Loucy (cell line): Measurements from ENCODE around the gene BMERB1.

ENCODE experiments used
- H2AFZ ChIP-seq: fragments of 200-600 bp; sonication (generic); 2 replicates; pipeline ENCODE4 v1.6.0; 2016; ENCODE audit warnings: antibody characterized with exemption, mild to moderate bottlenecking, low read length, moderate library complexity
- H3F3A ChIP-seq: fragments of 200-600 bp; 2 replicates; pipeline ENCODE4 v1.6.0; 2016; ENCODE audit warnings: antibody characterized with exemption, low read depth, mild to moderate bottlenecking
- H3K27me3 ChIP-seq: fragments of 200-600 bp; sonication (generic); 2 replicates; pipeline ENCODE4 v1.6.1; 2014; ENCODE audit warnings: low read length, mild to moderate bottlenecking; ENCODE audit not compliant: insufficient read depth, poor library complexity, severe bottlenecking
- H3K36me3 ChIP-seq: fragments of 200-600 bp; sonication (generic); 2 replicates; pipeline ENCODE4 v1.6.1; 2016; ENCODE audit warnings: low read length; ENCODE audit not compliant: insufficient read depth
- H3K4me1 ChIP-seq: fragments of 200-600 bp; sonication (generic); 2 replicates; pipeline ENCODE4 v1.5.1; 2014; ENCODE audit warnings: low read length, mild to moderate bottlenecking; ENCODE audit not compliant: insufficient read depth, poor library complexity, severe bottlenecking
- H3K4me2 ChIP-seq: fragments of 200-600 bp; sonication (generic); 2 replicates; pipeline ENCODE4 v1.6.0; 2014; ENCODE audit warnings: antibody characterized with exemption, low read length, low read depth, mild to moderate bottlenecking; ENCODE audit not compliant: poor library complexity, severe bottlenecking
- H3K4me3 ChIP-seq: fragments of 200-600 bp; sonication (generic); 2 replicates; pipeline ENCODE4 v1.5.1; 2014; ENCODE audit warnings: low read length, mild to moderate bottlenecking, mixed read lengths; ENCODE audit not compliant: poor library complexity, severe bottlenecking
- H3K79me2 ChIP-seq: fragments of 200-600 bp; sonication (generic); 2 replicates; pipeline ENCODE4 v1.6.1; 2014; ENCODE audit warnings: low read length; ENCODE audit not compliant: insufficient read depth
- H3K9ac ChIP-seq: fragments of 200-600 bp; sonication (generic); 2 replicates; pipeline ENCODE4 v1.6.0; 2014; ENCODE audit warnings: mild to moderate bottlenecking, low read depth, low read length, moderate library complexity; ENCODE audit not compliant: poor library complexity, severe bottlenecking
- H3K9me2 ChIP-seq: fragments of 200-600 bp; sonication (generic); replicated peaks from 2 replicates; pipeline ENCODE4 v1.6.1; 2016; ENCODE audit warnings: low read depth, low read length, mixed read lengths
- H3K9me3 ChIP-seq: fragments of 200-600 bp; sonication (generic); 2 replicates; pipeline ENCODE4 v1.6.1; 2014; ENCODE audit warnings: mild to moderate bottlenecking, antibody characterized with exemption, low read length, low read depth; ENCODE audit not compliant: insufficient read depth
- H4K20me1 ChIP-seq: fragments of 200-600 bp; sonication (generic); 2 replicates; pipeline ENCODE4 v1.6.0; 2014; ENCODE audit warnings: antibody characterized with exemption, low read length, mild to moderate bottlenecking; ENCODE audit not compliant: insufficient read depth, poor library complexity, severe bottlenecking
- EZH2phosphoT487 ChIP-seq: fragments of 200-600 bp; IDR thresholded peaks from 2 replicates; pipeline ENCODE4 v1.6.1; 2018; ENCODE audit warnings: antibody characterized with exemption, mild to moderate bottlenecking, moderate library complexity, borderline replicate concordance
- TF ChIP-seq, protein P1 (sequence below): fragments of 200-600 bp; sonication (generic); conservative IDR thresholded peaks from 2 replicates; pipeline ENCODE4 v1.5.1; 2014; ENCODE audit warnings: mild to moderate bottlenecking, antibody characterized with exemption, low read length

The BMERB1 gene

DNA sequence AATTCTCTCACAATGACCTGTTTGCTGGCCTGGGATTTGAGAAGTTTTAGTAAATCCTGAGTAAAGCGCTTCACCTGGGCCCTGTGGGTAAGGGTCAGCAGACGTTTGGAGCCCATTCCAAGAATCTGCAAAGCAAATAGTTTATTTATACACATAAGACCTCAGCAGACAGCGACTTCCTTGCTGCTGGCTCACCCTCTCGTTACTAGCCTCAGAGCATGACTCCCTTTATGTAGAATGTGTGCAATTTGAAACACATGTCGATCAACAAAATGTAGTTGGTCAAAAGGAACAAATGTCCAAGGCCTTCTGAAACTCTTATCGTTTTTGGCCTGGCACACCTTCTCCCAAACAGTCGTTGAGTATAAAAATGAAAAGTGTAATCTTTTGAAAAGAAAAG is 177.2 kb downstream of the BMERB1 start:
- Histone ChIP-seq H2AFZ (no peak overlapping the region), H3K9me2 (no peaks in the 10 kb centered on the region), H4K20me1 (no peaks in the 10 kb centered on the region), H3K36me3 (peaks cover 22% of the 10 kb centered on the region; the same call in 1 of the 2 replicates), H3K4me3 (no peak overlapping the region), H3K79me2 (no peaks in the 10 kb centered on the region), H3K27me3 (no peaks in the 10 kb centered on the region), H3F3A (no peaks in the 10 kb centered on the region), H3K9ac (no peak overlapping the region), H3K9me3 (no peaks in the 10 kb centered on the region), H3K4me1 (no peaks in the 10 kb centered on the region), H3K4me2 (no peak overlapping the region)
- TF ChIP-seq EZH2phosphoT487: no peak
- TF ChIP-seq, protein P1, sequence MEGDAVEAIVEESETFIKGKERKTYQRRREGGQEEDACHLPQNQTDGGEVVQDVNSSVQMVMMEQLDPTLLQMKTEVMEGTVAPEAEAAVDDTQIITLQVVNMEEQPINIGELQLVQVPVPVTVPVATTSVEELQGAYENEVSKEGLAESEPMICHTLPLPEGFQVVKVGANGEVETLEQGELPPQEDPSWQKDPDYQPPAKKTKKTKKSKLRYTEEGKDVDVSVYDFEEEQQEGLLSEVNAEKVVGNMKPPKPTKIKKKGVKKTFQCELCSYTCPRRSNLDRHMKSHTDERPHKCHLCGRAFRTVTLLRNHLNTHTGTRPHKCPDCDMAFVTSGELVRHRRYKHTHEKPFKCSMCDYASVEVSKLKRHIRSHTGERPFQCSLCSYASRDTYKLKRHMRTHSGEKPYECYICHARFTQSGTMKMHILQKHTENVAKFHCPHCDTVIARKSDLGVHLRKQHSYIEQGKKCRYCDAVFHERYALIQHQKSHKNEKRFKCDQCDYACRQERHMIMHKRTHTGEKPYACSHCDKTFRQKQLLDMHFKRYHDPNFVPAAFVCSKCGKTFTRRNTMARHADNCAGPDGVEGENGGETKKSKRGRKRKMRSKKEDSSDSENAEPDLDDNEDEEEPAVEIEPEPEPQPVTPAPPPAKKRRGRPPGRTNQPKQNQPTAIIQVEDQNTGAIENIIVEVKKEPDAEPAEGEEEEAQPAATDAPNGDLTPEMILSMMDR: no peak

DNA sequence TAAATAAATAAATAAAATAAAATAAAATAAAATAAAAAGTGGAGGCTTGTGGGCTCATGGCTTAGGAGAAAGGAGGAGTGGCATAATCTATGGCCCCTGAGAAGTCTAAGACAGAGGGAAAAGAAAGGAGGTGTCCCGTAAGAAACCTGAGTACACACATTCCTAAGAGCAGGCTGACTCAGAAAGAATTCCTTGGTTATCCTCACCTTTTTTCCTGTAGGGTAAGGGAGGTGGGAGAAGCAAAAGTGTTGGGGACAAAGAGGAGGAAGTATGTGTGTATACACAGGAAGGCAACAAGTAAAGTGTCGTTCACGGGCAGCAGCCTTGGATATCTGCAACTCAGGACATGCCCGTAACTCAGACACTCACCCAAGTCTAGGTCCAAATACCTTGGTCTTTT is 179.3 kb downstream of the BMERB1 start:
- Histone ChIP-seq H3K9me3 (no peaks in the 10 kb centered on the region), H3K9me2 (no peaks in the 10 kb centered on the region), H3K36me3 (peaks cover 19% of the 10 kb centered on the region; the same call in 1 of the 2 replicates), H2AFZ (no peak overlapping the region), H3K4me1 (no peaks in the 10 kb centered on the region), H3K9ac (no peak overlapping the region), H3K4me2 (no peak overlapping the region), H3K27me3 (no peaks in the 10 kb centered on the region), H3K4me3 (no peak overlapping the region), H3F3A (no peaks in the 10 kb centered on the region), H3K79me2 (no peaks in the 10 kb centered on the region), H4K20me1 (no peaks in the 10 kb centered on the region)
- no peak for TF ChIP-seq EZH2phosphoT487
- TF ChIP-seq, protein P1: no peak

DNA sequence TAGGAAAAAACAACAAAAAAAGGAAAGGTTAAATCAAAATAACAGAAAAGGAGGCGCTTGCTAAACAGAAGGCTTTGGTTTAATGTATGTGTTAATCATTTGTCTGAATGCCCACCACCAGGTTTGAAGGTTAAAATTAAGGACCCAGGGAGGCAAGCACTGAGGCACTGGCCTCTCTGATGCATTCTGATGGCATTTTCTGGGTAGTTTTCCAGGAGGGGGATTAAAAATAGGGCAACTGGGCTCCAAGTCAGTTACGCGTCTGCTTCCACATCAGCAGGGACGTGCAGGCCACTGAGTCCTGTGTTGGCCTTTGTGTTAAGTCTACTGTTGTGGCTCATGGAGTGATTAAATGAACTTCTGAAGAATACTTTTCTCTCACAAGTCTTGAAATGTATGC is 181.6 kb downstream of the BMERB1 start:
- Histone ChIP-seq H3K79me2 (no peaks in the 10 kb centered on the region), H3K4me3 (no peak overlapping the region), H3K36me3 (peaks cover 23% of the 10 kb centered on the region; the same call in 1 of the 2 replicates), H3F3A (no peaks in the 10 kb centered on the region), H3K9me3 (no peaks in the 10 kb centered on the region), H3K9ac (no peak overlapping the region), H3K4me2 (no peak overlapping the region), H3K4me1 (no peaks in the 10 kb centered on the region), H3K27me3 (no peaks in the 10 kb centered on the region), H2AFZ (no peak overlapping the region), H3K9me2 (no peaks in the 10 kb centered on the region), H4K20me1 (no peaks in the 10 kb centered on the region)
- TF ChIP-seq EZH2phosphoT487: no peak
- TF ChIP-seq, protein P1: no peak
